SK-N-SH (cell line): Measurements from ENCODE around the gene RBM41. TPM values are rescaled to one million over a fixed set of nuclear protein-coding genes. Genes with fewer than 3 reads are reported as not detected.
"Not testable (repeated sequence)": the region's sequence is repeated elsewhere in the genome, so short reads cannot be mapped to it uniquely, and the experiment has no call there.

Experiments used
- CTCF ChIA-PET: fragments of 300-600, 350-600 bp; formaldehyde crosslinking; extraction: SDS; loops from one replicate; lab custom pipeline; 2021; lab: Yijun Ruan, JAX
- POLR2A ChIA-PET: fragments of 350-600 bp; sonication (Branson Sonifier 250); formaldehyde crosslinking; extraction: SDS; loops from one replicate; lab custom pipeline; 2020; ENCODE audit warnings: antibody characterized with exemption, inconsistent platforms; lab: Yijun Ruan, JAX
- DNase-seq: peaks from one replicate; pipeline ENCODE4 v3.0.0; 2012
- H2AFZ ChIP-seq: fragments of 200-600 bp; sonication (generic); 2 replicates; pipeline ENCODE4 v1.8.1; 2016; ENCODE audit warnings: antibody characterized with exemption, mild to moderate bottlenecking, low read depth
- H3F3A ChIP-seq: fragments of 200-600 bp; sonication (generic); replicated peaks from 2 replicates; pipeline ENCODE3; 2016; ENCODE audit warnings: antibody characterized with exemption, mild to moderate bottlenecking; ENCODE audit not compliant: insufficient read depth
- H3K27ac ChIP-seq, 2 experiments: fragments of 200-500 bp in 1 of 2; fragments of 200-600 bp in 1 of 2; sonication (Bioruptor generic) in 1 of 2; sonication (generic), shearing (Covaris generic) in 1 of 2; 2 replicates each; pipeline versions ENCODE4 v1.5.1 to v1.6.1; 2014 to 2016; ENCODE audit warnings: low read depth in 2 of 2, inconsistent platforms in 1 of 2, low read length in 1 of 2, mild to moderate bottlenecking in 1 of 2, mixed read lengths in 1 of 2
- H3K27me3 ChIP-seq: fragments of 200-600 bp; sonication (generic), shearing (Covaris generic); 2 replicates; pipeline ENCODE4 v1.6.1; 2016; ENCODE audit warnings: mixed run types; ENCODE audit not compliant: insufficient read depth
- H3K36me3 ChIP-seq, 2 experiments: fragments of 200-500 bp in 1 of 2; fragments of 200-600 bp in 1 of 2; sonication (Bioruptor generic) in 1 of 2; sonication (generic) in 1 of 2; replicated peaks in 1 of 2; 2 replicates each; pipeline versions ENCODE3 to v1.5.1; 2014 to 2016; ENCODE audit warnings: low read length in 1 of 2, mild to moderate bottlenecking in 1 of 2; ENCODE audit not compliant: insufficient read depth in 2 of 2, control insufficient read depth in 1 of 2
- H3K4me1 ChIP-seq, 2 experiments: fragments of 200-500 bp in 1 of 2; fragments of 200-600 bp in 1 of 2; sonication (Bioruptor generic) in 1 of 2; sonication (generic), shearing (Covaris generic) in 1 of 2; 2 replicates each; pipeline versions ENCODE4 v1.5.1 to v1.6.1; 2014 to 2016; ENCODE audit warnings: low read depth in 1 of 2, low read length in 1 of 2, mixed run types in 1 of 2; ENCODE audit not compliant: insufficient read depth in 2 of 2, control insufficient read depth in 1 of 2
- H3K4me2 ChIP-seq: fragments of 200-600 bp; sonication (generic), shearing (Covaris generic); 2 replicates; pipeline ENCODE4 v1.6.1; 2017; ENCODE audit warnings: mixed run types
- H3K4me3 ChIP-seq, 2 experiments: fragments of 200-500 bp in 1 of 2; fragments of 200-600 bp in 1 of 2; sonication (Bioruptor generic) in 1 of 2; sonication (generic), shearing (Covaris generic) in 1 of 2; 2 replicates each; pipeline versions ENCODE4 v1.5.1 to v1.8.1; 2014 to 2016; ENCODE audit warnings: low read depth in 2 of 2, inconsistent platforms in 1 of 2, low read length in 1 of 2, mild to moderate bottlenecking in 1 of 2, mixed read lengths in 1 of 2, moderate library complexity in 1 of 2
- H3K79me2 ChIP-seq: fragments of 200-600 bp; sonication (generic); 2 replicates; pipeline ENCODE4 v1.8.1; 2017; ENCODE audit warnings: mild to moderate bottlenecking; ENCODE audit not compliant: insufficient read depth
- H3K9ac ChIP-seq: fragments of 200-600 bp; sonication (generic); 2 replicates; pipeline ENCODE4 v1.6.1; 2017; ENCODE audit warnings: mixed run types
- H3K9me2 ChIP-seq: fragments of 200-600 bp; sonication (generic); 2 replicates; pipeline ENCODE4 v1.6.1; 2017; ENCODE audit warnings: mixed run types
- H3K9me3 ChIP-seq: fragments of 200-600 bp; sonication (generic); 2 replicates; pipeline ENCODE4 v1.6.1; 2017; ENCODE audit warnings: mixed run types, mild to moderate bottlenecking, moderate library complexity
- H4K20me1 ChIP-seq: fragments of 200-600 bp; sonication (generic); 2 replicates; pipeline ENCODE4 v1.6.1; 2017; ENCODE audit warnings: mild to moderate bottlenecking, mixed run types; ENCODE audit not compliant: insufficient read depth
- EP300 ChIP-seq, 2 experiments: IDR thresholded peaks; 2 replicates each; pipeline versions ENCODE4 v1.4.0 to v1.6.1; 2012; ENCODE audit warnings: borderline replicate concordance in 1 of 2, low read depth in 1 of 2, low read length in 1 of 2
- FOSL2 ChIP-seq: IDR thresholded peaks from 2 replicates; pipeline ENCODE4 v1.4.0; 2012; ENCODE audit warnings: low read depth, mild to moderate bottlenecking, moderate library complexity, borderline replicate concordance
- GABPA ChIP-seq: IDR thresholded peaks from 2 replicates; pipeline ENCODE4 v1.4.0; 2012; ENCODE audit warnings: low read depth, mild to moderate bottlenecking
- GATA2 ChIP-seq: sonication (generic); formaldehyde crosslinking; IDR thresholded peaks from 2 replicates; pipeline ENCODE4 v1.5.0; 2020; ENCODE audit warnings: mild to moderate bottlenecking, missing genetic modification reagents
- MEF2A ChIP-seq: IDR thresholded peaks from 2 replicates; pipeline ENCODE4 v1.4.0; 2012; ENCODE audit warnings: low read depth, borderline replicate concordance
- NRF1 ChIP-seq: IDR thresholded peaks from 2 replicates; pipeline ENCODE4 v1.6.1; 2012; ENCODE audit warnings: low read depth, mild to moderate bottlenecking, low read length
- PBX3 ChIP-seq: IDR thresholded peaks from 2 replicates; pipeline ENCODE4; 2012
- POLR2AphosphoS5 ChIP-seq: IDR thresholded peaks from 2 replicates; pipeline ENCODE4 v1.6.1; 2012; ENCODE audit warnings: low read depth, low read length
- RAD21 ChIP-seq: IDR thresholded peaks from 2 replicates; pipeline ENCODE4 v1.6.1; 2012; ENCODE audit warnings: mild to moderate bottlenecking, low read length
- RFX5 ChIP-seq: IDR thresholded peaks from 2 replicates; pipeline ENCODE4 v1.6.1; 2012; ENCODE audit warnings: mild to moderate bottlenecking, improper control_type of control experiment, low read length
- SIN3A ChIP-seq: IDR thresholded peaks from 2 replicates; pipeline ENCODE4 v1.6.1; 2012; ENCODE audit warnings: low read depth, mild to moderate bottlenecking, low read length, moderate library complexity, borderline replicate concordance
- USF2 ChIP-seq: fragments of 150-350 bp; IDR thresholded peaks from 2 replicates; pipeline ENCODE4 v1.6.1; 2017; ENCODE audit warnings: antibody characterized with exemption, low read length, low read depth, borderline replicate concordance
- WGBS: methylation state at CpG from one replicate; pipeline ENCODE4 v1.1.6; 2017; ENCODE audit warnings: low lambda C conversion rate; 5-methylcytosine and 5-hydroxymethylcytosine counted together
- polyA plus RNA-seq, 3 experiments: library from polyadenylated mRNA; depleted of rRNA; stranded (reverse); fragments of >200 nt; gene quantifications; 2 replicates each; pipeline ENCODE4 v1.2.3, GENCODE V29; 2012

RBM41 gene
- polyA plus RNA-seq, 1 of the 3 experiments (the other 2 are of a cell fraction), result 4.2 TPM

- H4K20me1 ChIP-seq, result no peaks in the 10 kb centered on the region
- H3K9me3 ChIP-seq, result no peaks in the 10 kb centered on the region
- H3K36me3 ChIP-seq, result no peaks in the 10 kb centered on the region
- H3K9me2 ChIP-seq, result no peaks in the 10 kb centered on the region
- CTCF ChIA-PET, result interaction anchor here (0.8 kb wide), 1 partner anchor 19 kb away, joined by 3 read pairs; no protein-coding TSS in a partner anchor
- no peaks in the 10 kb centered on the region for H3K79me2 ChIP-seq
- no peaks in the 10 kb centered on the region for H3F3A ChIP-seq
- H3K27me3 ChIP-seq, result no peaks in the 10 kb centered on the region
- H3K4me3 ChIP-seq, result no peak overlapping the region
- TF ChIP-seq FOSL2, result no peak
- no peak for TF ChIP-seq POLR2AphosphoS5
- no peak for TF ChIP-seq RFX5
- TF ChIP-seq PBX3, result no peak
- TF ChIP-seq SIN3A, result no peak
- no peak for TF ChIP-seq RAD21
- TF ChIP-seq GATA2, result no peak
- no peak for TF ChIP-seq GABPA
- TF ChIP-seq NRF1, result no peak
- TF ChIP-seq EP300 (IDR thresholded peaks at IDR 0.05; ENCODE audit: borderline replicate concordance in 1 of 2, low read depth in 1 of 2, low read length in 1 of 2), result no peak
- no peak for TF ChIP-seq MEF2A
- TF ChIP-seq, all 33 proteins: peak for 0
- DNase-seq, result no peak
- Histone ChIP-seq H3K4me1 (no peaks in the 10 kb centered on the region), H3K9ac (no peak overlapping the region), H3K4me2 (no peak overlapping the region), H2AFZ (no peak overlapping the region), H3K27ac (no peak overlapping the region)
- POLR2A ChIA-PET, result no interaction called here
Measured at GRCh38 chrX:107168257-107168656, 49.6 kb upstream of the RBM41 start.

GRCh38 chrX:107167163-107167921, 48.7 kb upstream of the RBM41 start:
- no peak for TF ChIP-seq USF2
- TF ChIP-seq, all 33 proteins: peak for 0
- H3K9ac ChIP-seq, result no peak overlapping the region
- H4K20me1 ChIP-seq, result no peaks in the 10 kb centered on the region
- ChIA-PET CTCF (interaction anchor here (0.7 kb wide), 1 partner anchor 9 kb away, joined by 4 read pairs; no protein-coding TSS in a partner anchor), POLR2A (no interaction called here)
- no peak for DNase-seq
- no peaks in the 10 kb centered on the region for H3K4me1 ChIP-seq
- no peak overlapping the region for H3K4me3 ChIP-seq
- no peaks in the 10 kb centered on the region for H3K9me3 ChIP-seq
- no peak overlapping the region for H2AFZ ChIP-seq
- no peaks in the 10 kb centered on the region for H3K27me3 ChIP-seq
- H3K27ac ChIP-seq, result no peak overlapping the region
- WGBS, result 56% methylated on average over 3 of the region's 3 CpGs
- no peaks in the 10 kb centered on the region for H3K79me2 ChIP-seq
- no peaks in the 10 kb centered on the region for H3K36me3 ChIP-seq
- no peaks in the 10 kb centered on the region for H3K9me2 ChIP-seq
- H3K4me2 ChIP-seq, result no peak overlapping the region
- no peaks in the 10 kb centered on the region for H3F3A ChIP-seq

- H2AFZ ChIP-seq, H3K9me3 ChIP-seq, POLR2A ChIA-PET, H3K27me3 ChIP-seq, CTCF ChIA-PET, H3K36me3 ChIP-seq, H4K20me1 ChIP-seq, H3F3A ChIP-seq, H3K79me2 ChIP-seq, H3K27ac ChIP-seq, H3K9me2 ChIP-seq, H3K9ac ChIP-seq, H3K4me2 ChIP-seq, H3K4me1 ChIP-seq, H3K4me3 ChIP-seq, DNase-seq: not testable (repeated sequence)
- 56% methylated on average over 4 of the region's 4 CpGs for WGBS
Measured at GRCh38 chrX:107157618-107158017, 39.0 kb upstream of the RBM41 start.

- H4K20me1 ChIP-seq, H3K9ac ChIP-seq, H3K9me2 ChIP-seq, H3K4me2 ChIP-seq, DNase-seq, H3K4me3 ChIP-seq, H2AFZ ChIP-seq, H3K9me3 ChIP-seq, H3K27ac ChIP-seq, H3K79me2 ChIP-seq, H3K4me1 ChIP-seq, POLR2A ChIA-PET, H3F3A ChIP-seq, H3K36me3 ChIP-seq, CTCF ChIA-PET, H3K27me3 ChIP-seq: not testable (repeated sequence)
- 40% methylated on average over 9 of the region's 32 CpGs for WGBS
Measured at GRCh38 chrX:107155621-107156430, 37.2 kb upstream of the RBM41 start.
